HG02642 (cell line): ENCODE measurements around the gene C11orf58.

Experiments
- ATAC-seq: cut with Tn5 transposase; IDR thresholded peaks from one replicate; pipeline ENCODE4 v1.9.1; 2021; ENCODE audit warnings: mild to moderate bottlenecking; ENCODE audit not compliant: unreplicated experiment, poor library complexity

The C11orf58 gene

GRCh38 chr11:16767137-16767536 is 28.7 kb downstream of the C11orf58 start:
- ATAC-seq: no peak

- no peak for ATAC-seq
Measured at GRCh38 chr11:16767957-16768356, 29.5 kb downstream of the C11orf58 start.

GRCh38 chr11:16769386-16769785 is 30.9 kb downstream of the C11orf58 start:
- ATAC-seq: no peak

GRCh38 chr11:16770016-16770415 is 31.6 kb downstream of the C11orf58 start:
- no peak for ATAC-seq

- ATAC-seq: no peak
Measured at GRCh38 chr11:16771350-16772140, 33.1 kb downstream of the C11orf58 start.

GRCh38 chr11:16772141-16772512 is 33.7 kb downstream of the C11orf58 start:
- ATAC-seq: no peak

- no peak for ATAC-seq
Measured at GRCh38 chr11:16773981-16774935, 35.8 kb downstream of the C11orf58 start.

- no peak for ATAC-seq
Measured at GRCh38 chr11:16774936-16775613, 36.6 kb downstream of the C11orf58 start.

GRCh38 chr11:16775614-16776283 is 37.3 kb downstream of the C11orf58 start:
- ATAC-seq: no peak

- ATAC-seq: no peak
Measured at GRCh38 chr11:16776711-16777612, 38.5 kb downstream of the C11orf58 start.

GRCh38 chr11:16777613-16777975 is 39.1 kb downstream of the C11orf58 start:
- ATAC-seq: no peak

- ATAC-seq: no peak
Measured at GRCh38 chr11:16778286-16778685, 39.8 kb downstream of the C11orf58 start.

- ATAC-seq: no peak
Measured at GRCh38 chr11:16778876-16779275, 40.4 kb downstream of the C11orf58 start.

GRCh38 chr11:16779436-16779835 is 41.0 kb downstream of the C11orf58 start:
- ATAC-seq: no peak

GRCh38 chr11:16780146-16780545 is 41.7 kb downstream of the C11orf58 start:
- ATAC-seq: no peak

- ATAC-seq: no peak
Measured at GRCh38 chr11:16780698-16781550, 42.5 kb downstream of the C11orf58 start.

GRCh38 chr11:16781936-16782919 is 43.8 kb downstream of the C11orf58 start:
- ATAC-seq: no peak
